Endothelial cell of umbilical vein (primary cell): ENCODE measurements around the gene CCNI.

ENCODE experiments used
- EZH2 ChIP-seq: IDR thresholded peaks from 2 replicates; pipeline ENCODE4 v1.6.1; 2012; ENCODE audit warnings: borderline replicate concordance, low read depth, mild to moderate bottlenecking, moderate library complexity, low read length, inconsistent platforms; ENCODE audit not compliant: severe bottlenecking
- FOS ChIP-seq: IDR thresholded peaks from 2 replicates; pipeline ENCODE4 v1.6.1; 2011; ENCODE audit warnings: mild to moderate bottlenecking, low read length, moderate library complexity, borderline replicate concordance; ENCODE audit not compliant: insufficient read depth
- POLR2A ChIP-seq: IDR thresholded peaks from 2 replicates; pipeline ENCODE4 v1.6.1; 2012; ENCODE audit warnings: low read depth, mild to moderate bottlenecking, control low read depth, low read length
- POLR2AphosphoS5 ChIP-seq: IDR thresholded peaks from 2 replicates; pipeline ENCODE4 v1.6.1; 2012; ENCODE audit warnings: low read depth, mild to moderate bottlenecking, control low read depth, low read length, moderate library complexity; ENCODE audit not compliant: insufficient read depth
- TF ChIP-seq, protein P1 (sequence below), 2 donors: IDR thresholded peaks; 1 replicate in 1 of 2; 2 replicates in 1 of 2; pipeline ENCODE4 v1.5.1; 2011; ENCODE audit warnings: low read length in 2 of 2, mild to moderate bottlenecking in 2 of 2, moderate library complexity in 2 of 2, control low read depth in 1 of 2, inconsistent platforms in 1 of 2, low read depth in 1 of 2; ENCODE audit not compliant: insufficient read depth in 1 of 2; ENCODE audit errors: extremely low read depth in 1 of 2

DNA sequence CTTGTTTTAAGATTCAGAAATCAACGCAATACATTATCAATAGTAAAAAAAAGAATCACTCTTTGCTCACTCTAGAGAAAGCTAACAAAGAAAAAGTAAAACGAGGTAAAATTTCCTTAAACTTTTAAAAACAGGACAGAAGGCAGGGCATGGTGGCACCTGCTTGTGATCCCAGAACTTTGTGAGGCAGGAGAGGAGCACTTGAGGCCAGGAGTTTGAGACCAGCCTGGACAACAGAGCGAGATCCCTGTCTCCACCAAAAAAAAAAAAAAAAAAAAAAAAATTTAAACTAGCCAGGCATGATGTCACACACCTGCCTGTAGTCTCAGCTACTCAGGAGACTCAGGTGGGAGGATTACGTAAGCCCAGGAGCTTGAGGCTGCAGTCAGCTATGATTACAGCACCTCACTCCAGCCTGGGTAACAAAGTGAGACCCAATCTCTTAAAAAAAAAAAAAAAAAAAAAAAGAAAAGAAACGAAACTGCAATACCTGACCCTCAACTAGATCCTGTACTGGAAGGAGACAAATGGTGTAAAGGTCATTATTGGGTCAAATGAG is 3.5 kb downstream of the CCNI start:
- TF ChIP-seq POLR2A (no peak), POLR2AphosphoS5 (no peak), FOS (no peak), EZH2 (no peak)
- TF ChIP-seq, protein P1, sequence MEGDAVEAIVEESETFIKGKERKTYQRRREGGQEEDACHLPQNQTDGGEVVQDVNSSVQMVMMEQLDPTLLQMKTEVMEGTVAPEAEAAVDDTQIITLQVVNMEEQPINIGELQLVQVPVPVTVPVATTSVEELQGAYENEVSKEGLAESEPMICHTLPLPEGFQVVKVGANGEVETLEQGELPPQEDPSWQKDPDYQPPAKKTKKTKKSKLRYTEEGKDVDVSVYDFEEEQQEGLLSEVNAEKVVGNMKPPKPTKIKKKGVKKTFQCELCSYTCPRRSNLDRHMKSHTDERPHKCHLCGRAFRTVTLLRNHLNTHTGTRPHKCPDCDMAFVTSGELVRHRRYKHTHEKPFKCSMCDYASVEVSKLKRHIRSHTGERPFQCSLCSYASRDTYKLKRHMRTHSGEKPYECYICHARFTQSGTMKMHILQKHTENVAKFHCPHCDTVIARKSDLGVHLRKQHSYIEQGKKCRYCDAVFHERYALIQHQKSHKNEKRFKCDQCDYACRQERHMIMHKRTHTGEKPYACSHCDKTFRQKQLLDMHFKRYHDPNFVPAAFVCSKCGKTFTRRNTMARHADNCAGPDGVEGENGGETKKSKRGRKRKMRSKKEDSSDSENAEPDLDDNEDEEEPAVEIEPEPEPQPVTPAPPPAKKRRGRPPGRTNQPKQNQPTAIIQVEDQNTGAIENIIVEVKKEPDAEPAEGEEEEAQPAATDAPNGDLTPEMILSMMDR (IDR thresholded peaks at IDR 0.05; ENCODE audit: extremely low read depth in 1 of 2, insufficient read depth in 1 of 2, low read depth in 1 of 2, low read length in 2 of 2), result no peak
